Measurements from ENCODE around the gene CTXND1. TPM values are rescaled to one million over a fixed set of nuclear protein-coding genes. Genes with fewer than 3 reads are reported as not detected.

CTXND1 gene
- total RNA-seq, 1 experiment from 2014 or later = not detected

DNA sequence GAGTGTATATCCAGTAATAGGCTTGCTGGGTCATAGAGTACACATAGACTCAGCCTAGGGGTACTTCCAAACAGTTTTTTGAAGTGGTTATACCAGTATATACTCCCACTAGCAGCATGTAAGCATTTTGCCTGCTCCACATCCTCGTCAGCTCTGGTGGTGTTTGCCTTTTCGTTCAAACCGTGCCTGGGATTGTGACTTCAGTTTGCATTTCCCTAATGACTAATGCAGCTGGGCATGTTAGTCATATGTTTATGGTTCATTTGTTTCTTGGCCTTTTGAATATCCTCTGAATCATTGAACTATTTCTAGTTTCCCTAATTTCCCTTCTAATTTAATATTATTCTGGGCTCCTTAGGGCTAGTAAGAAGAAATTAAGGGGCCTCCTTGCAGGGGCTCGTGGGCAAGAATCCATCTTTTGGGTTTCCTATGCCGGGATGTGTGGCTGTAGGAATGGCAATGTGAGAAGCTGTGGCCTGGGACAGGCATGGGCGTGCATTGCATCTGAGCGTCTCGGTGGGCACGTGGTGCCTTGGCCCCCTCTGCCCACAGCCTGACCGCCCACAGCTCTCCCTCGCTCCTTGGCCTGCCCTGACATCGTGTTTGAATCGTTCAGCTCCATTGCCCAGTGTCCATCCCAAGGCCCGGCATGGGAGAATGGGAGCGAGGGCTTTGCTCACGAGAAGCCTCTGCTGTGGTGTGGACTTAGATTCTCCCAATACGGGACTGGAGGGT, 72.8 kb downstream of the CTXND1 start:
- peaks cover 19% of the 10 kb centered on the region for H3K36me3 Mint-ChIP-seq (ENCODE audit: insufficient read depth, unreplicated experiment)
- CTCF ChIA-PET = interaction anchor here (1.1 to 1.3 kb wide), 2 partner anchors 119 to 798 kb away, joined by 3 read pairs; no protein-coding TSS in a partner anchor
- BruUV-seq (replicated peaks) = no TSS peak
- POLR2A ChIA-PET = interaction anchor here (1.7 to 1.9 kb wide), 2 partner anchors 25 to 119 kb away, joined by 6 to 7 read pairs; no protein-coding TSS in a partner anchor
- TF ChIP-seq, protein P1, sequence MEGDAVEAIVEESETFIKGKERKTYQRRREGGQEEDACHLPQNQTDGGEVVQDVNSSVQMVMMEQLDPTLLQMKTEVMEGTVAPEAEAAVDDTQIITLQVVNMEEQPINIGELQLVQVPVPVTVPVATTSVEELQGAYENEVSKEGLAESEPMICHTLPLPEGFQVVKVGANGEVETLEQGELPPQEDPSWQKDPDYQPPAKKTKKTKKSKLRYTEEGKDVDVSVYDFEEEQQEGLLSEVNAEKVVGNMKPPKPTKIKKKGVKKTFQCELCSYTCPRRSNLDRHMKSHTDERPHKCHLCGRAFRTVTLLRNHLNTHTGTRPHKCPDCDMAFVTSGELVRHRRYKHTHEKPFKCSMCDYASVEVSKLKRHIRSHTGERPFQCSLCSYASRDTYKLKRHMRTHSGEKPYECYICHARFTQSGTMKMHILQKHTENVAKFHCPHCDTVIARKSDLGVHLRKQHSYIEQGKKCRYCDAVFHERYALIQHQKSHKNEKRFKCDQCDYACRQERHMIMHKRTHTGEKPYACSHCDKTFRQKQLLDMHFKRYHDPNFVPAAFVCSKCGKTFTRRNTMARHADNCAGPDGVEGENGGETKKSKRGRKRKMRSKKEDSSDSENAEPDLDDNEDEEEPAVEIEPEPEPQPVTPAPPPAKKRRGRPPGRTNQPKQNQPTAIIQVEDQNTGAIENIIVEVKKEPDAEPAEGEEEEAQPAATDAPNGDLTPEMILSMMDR (IDR thresholded peaks at IDR 0.05; ENCODE audit: unreplicated experiment) = no peak
- intact Hi-C loops (cut with micrococcal nuclease) = loop anchor here (10.0 kb wide), 1 partner anchor 136 kb away; no protein-coding TSS in a partner anchor
- H3K4me3 Mint-ChIP-seq (ENCODE audit: unreplicated experiment) = peak overlapping the region; percentile 20
- H3K4me1 Mint-ChIP-seq (ENCODE audit: insufficient read depth, unreplicated experiment) = peaks cover 39% of the 10 kb centered on the region
- peak overlapping the region; percentile 91 for H3K27ac Mint-ChIP-seq (ENCODE audit: low read depth, unreplicated experiment)
- no peaks in the 10 kb centered on the region for H3K27me3 Mint-ChIP-seq (ENCODE audit: insufficient read depth, unreplicated experiment)
- peak; percentile 86 for DNase-seq (ENCODE audit: unreplicated experiment)
- H3K9me3 Mint-ChIP-seq (ENCODE audit: unreplicated experiment) = no peaks in the 10 kb centered on the region

DNA sequence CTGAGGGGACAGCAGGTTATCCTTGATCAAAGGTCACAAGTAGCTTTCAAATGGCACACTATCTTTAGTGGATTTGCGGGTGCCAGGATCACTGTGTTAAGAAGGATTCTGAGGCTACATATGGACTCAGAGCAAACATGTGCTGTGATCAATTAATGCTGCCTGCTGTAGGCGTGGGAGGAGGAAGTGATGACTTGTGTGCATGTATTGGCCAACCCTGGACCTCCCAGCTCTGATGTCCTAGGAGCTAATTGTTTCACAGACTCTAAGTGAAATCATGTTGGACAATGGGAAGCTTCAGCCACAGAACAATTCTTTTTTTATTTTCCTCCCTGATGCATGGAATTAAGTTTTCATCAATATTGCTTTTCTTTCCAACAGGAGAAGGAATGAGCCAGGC, 74.9 kb downstream of the CTXND1 start:
- H3K36me3 Mint-ChIP-seq (ENCODE audit: insufficient read depth, unreplicated experiment) = peaks cover 19% of the 10 kb centered on the region
- no peaks in the 10 kb centered on the region for H3K27me3 Mint-ChIP-seq (ENCODE audit: insufficient read depth, unreplicated experiment)
- DNase-seq (ENCODE audit: unreplicated experiment) = peak; percentile 33
- no TSS peak for BruUV-seq (replicated peaks)
- intact Hi-C loops (cut with micrococcal nuclease) = loop anchor here (10.0 kb wide), 1 partner anchor 138 kb away; no protein-coding TSS in a partner anchor
- TF ChIP-seq, protein P1 (IDR thresholded peaks at IDR 0.05; ENCODE audit: unreplicated experiment) = no peak
- H3K27ac Mint-ChIP-seq (ENCODE audit: low read depth, unreplicated experiment) = no peak overlapping the region
- H3K4me3 Mint-ChIP-seq (ENCODE audit: unreplicated experiment) = no peak overlapping the region
- POLR2A ChIA-PET = interaction anchor here (0.8 to 1.7 kb wide), 5 partner anchors 8 to 118 kb away, joined by 3 to 4 read pairs (median 3); partner anchors contain the start of gene ZFAND6
- peaks cover 59% of the 10 kb centered on the region for H3K4me1 Mint-ChIP-seq (ENCODE audit: insufficient read depth, unreplicated experiment)
- no peaks in the 10 kb centered on the region for H3K9me3 Mint-ChIP-seq (ENCODE audit: unreplicated experiment)
- CTCF ChIA-PET = interaction anchor here (0.7 kb wide), 1 partner anchor 324 kb away, joined by 3 read pairs; no protein-coding TSS in a partner anchor

DNA sequence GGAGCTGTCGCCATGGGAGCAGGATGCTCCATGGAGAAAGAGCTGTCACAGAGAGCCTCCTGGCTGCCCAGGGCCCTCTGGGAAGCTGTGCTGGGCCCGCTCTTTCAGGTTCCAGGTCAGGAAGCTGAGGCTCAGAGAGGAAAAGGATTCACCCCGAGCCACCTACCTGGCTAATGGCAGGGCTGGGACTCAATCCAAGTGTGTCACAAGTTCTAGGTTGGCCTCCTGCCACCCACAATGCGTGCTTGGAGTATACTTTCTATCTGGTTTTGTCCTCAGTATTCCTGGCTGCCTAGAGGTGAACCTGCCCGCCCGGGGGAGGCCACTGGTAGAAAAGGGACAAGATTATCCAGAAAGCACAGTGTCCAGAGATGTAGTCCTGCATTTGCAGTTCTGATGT, 75.6 kb downstream of the CTXND1 start:
- Mint-ChIP-seq H3K4me3 (ENCODE audit: unreplicated experiment) (no peak overlapping the region), H3K36me3 (ENCODE audit: insufficient read depth, unreplicated experiment) (peaks cover 22% of the 10 kb centered on the region), H3K27ac (ENCODE audit: low read depth, unreplicated experiment) (no peak overlapping the region), H3K4me1 (ENCODE audit: insufficient read depth, unreplicated experiment) (peaks cover 59% of the 10 kb centered on the region), H3K27me3 (ENCODE audit: insufficient read depth, unreplicated experiment) (no peaks in the 10 kb centered on the region), H3K9me3 (ENCODE audit: unreplicated experiment) (no peaks in the 10 kb centered on the region)
- POLR2A ChIA-PET = interaction anchor here (0.8 to 1.7 kb wide), 6 partner anchors 8 to 283 kb away, joined by 3 to 4 read pairs (median 3); partner anchors contain the start of gene ZFAND6
- peak; percentile 80 for DNase-seq (ENCODE audit: unreplicated experiment)
- BruUV-seq (replicated peaks) = no TSS peak
- TF ChIP-seq, protein P1 (IDR thresholded peaks at IDR 0.05; ENCODE audit: unreplicated experiment) = no peak
- intact Hi-C loops (cut with micrococcal nuclease) = loop anchor here (10.0 kb wide), 1 partner anchor 138 kb away; no protein-coding TSS in a partner anchor
- CTCF ChIA-PET = interaction anchor here (0.9 to 2.6 kb wide), 3 partner anchors 117 to 323 kb away, joined by 4 to 9 read pairs (median 4); partner anchors contain the start of gene ZFAND6

DNA sequence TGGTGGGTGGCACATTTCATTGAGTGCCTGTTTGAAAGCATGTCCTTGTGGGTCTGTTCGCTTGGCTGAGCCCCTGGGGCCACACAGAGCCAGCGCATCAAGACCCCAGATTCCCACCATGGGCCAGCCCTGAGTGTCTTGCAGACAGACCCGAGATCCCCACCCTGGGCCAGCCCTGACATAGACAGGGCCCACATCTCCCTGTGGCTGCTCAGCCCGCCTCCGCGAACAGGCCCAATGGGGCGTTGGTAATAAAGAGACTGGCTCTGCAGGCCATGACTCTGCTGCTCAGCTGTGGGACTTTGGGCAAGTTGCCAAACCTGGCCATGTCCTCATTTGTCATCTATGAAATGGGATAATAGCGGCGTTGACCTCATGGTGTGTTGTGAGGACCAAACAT, 76.6 kb downstream of the CTXND1 start:
- CTCF ChIA-PET = interaction anchor here (0.6 to 3.5 kb wide), 8 partner anchors 22 to 807 kb away, joined by 3 to 13 read pairs (median 4); partner anchors contain the start of gene ZFAND6

More for the DNA sequence above, 76.6 kb downstream of the CTXND1 start:
- Mint-ChIP-seq H3K9me3 (ENCODE audit: unreplicated experiment) (no peaks in the 10 kb centered on the region), H3K4me3 (ENCODE audit: unreplicated experiment) (no peak overlapping the region), H3K4me1 (ENCODE audit: insufficient read depth, unreplicated experiment) (peaks cover 59% of the 10 kb centered on the region), H3K27me3 (ENCODE audit: insufficient read depth, unreplicated experiment) (no peaks in the 10 kb centered on the region), H3K36me3 (ENCODE audit: insufficient read depth, unreplicated experiment) (peaks cover 25% of the 10 kb centered on the region), H3K27ac (ENCODE audit: low read depth, unreplicated experiment) (peak overlapping the region; percentile 65)
- TF ChIP-seq, protein P1 (IDR thresholded peaks at IDR 0.05; ENCODE audit: unreplicated experiment) = no peak
- no peak for DNase-seq (ENCODE audit: unreplicated experiment)
- BruUV-seq (replicated peaks) = no TSS peak
- POLR2A ChIA-PET = interaction anchor here (1.0 to 3.8 kb wide), 3 partner anchors 103 to 116 kb away, joined by 3 to 35 read pairs (median 4); partner anchors contain the start of gene ZFAND6
- intact Hi-C loops (cut with micrococcal nuclease) = loop anchor here (10.0 kb wide), 1 partner anchor 139 kb away; no protein-coding TSS in a partner anchor
